ENCODE measurements around the gene EHD4. TPM values are rescaled to one million over a fixed set of nuclear protein-coding genes. Genes with fewer than 3 reads are reported as not detected.

The EHD4 gene
- total and polyA plus RNA-seq, 9 of the 15 experiments (the other 6 are each of a cell fraction or from before 2014, with no cell fraction given) = 0.89 to 10.3 (median 6.4) TPM

DNA sequence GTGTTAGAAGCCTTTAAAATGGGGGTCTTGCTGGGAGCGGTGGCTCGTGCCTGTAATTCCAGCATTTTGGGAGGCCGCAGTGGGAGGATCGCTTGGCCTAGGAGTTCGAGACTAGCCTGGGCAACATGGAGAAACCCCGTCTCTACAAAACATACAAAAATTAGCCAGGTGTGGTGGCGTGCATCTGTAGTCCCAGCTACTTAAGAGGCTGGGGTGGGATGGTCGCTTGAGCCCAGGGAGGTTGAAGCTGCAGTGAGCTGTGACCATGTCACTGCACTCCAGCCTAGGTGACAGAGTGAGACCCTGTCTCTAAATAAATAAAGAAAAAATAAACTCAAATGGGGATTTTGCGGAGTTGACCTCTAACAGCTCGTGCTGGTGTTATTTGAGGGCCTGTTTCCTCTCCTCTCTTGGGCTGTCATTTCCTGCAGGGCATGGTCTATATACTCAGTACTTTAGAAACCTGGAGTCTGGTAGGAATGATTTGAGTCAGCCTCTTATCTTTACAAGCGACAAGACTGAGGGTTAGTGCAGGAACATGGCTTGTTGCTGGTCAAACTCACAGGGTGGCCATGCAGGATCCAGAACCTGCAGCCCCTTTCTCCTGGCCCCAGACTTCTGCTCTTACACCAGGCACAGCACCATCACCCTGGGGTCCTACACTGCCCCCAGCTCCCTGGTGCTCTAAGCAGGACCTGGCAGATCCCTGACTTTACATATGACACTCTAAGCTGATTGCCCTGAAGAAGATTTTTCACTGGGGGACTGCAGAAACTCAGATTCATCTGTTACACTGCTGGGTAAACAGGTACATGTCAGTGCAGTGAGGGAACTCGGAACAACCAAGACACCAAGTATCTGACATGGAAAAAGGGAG is 15.1 kb downstream of the EHD4 start:
- ChIA-PET POLR2A (interaction anchor here (0.6 to 1.6 kb wide), 4 partner anchors 8 to 26 kb away, joined by 3 to 10 read pairs (median 4); partner anchors contain the start of gene EHD4), CTCF (ENCODE audit: low intra/inter-chr PET ratio) (no interaction called here)
- intact Hi-C loops (cut with micrococcal nuclease) (no loop called here), in situ Hi-C loops (cut with MboI) (no loop called here)
- Histone ChIP-seq H3K4me3 (no peak overlapping the region), H3K79me2 (ENCODE audit: control insufficient read depth, insufficient read depth, low read length) (no peaks in the 10 kb centered on the region), H3K27ac (ENCODE audit: extremely low read depth, low read depth, low read length) (no peak overlapping the region), H3K9ac (ENCODE audit: insufficient read depth in 1 of 2, low read depth in 2 of 2, low read length in 2 of 2) (peak overlapping the region in 1 of 2 experiments; percentile 54; a peak in 1 of 4 replicates), H3K9me1 (ENCODE audit: control insufficient read depth, insufficient read depth, low read length) (no peaks in the 10 kb centered on the region), H3K4me1 (replicated peaks in 1 of 2; ENCODE audit: control insufficient read depth in 2 of 2, insufficient read depth in 2 of 2, low read length in 2 of 2) (no peaks in the 10 kb centered on the region; a peak in 2 of 5 replicates), H2AFZ (ENCODE audit: low read depth, low read length) (no peak overlapping the region), H3K9me3 (replicated peaks; ENCODE audit: control insufficient read depth, insufficient read depth, low read depth, low read length) (no peaks in the 10 kb centered on the region), H3K36me3 (ENCODE audit: control insufficient read depth, insufficient read depth, low read length) (peaks cover 14% of the 10 kb centered on the region; the same call in 2 of the 3 replicates), H3K27me3 (ENCODE audit: control insufficient read depth in 2 of 2, insufficient read depth in 2 of 2, low read length in 2 of 2) (no peaks in the 10 kb centered on the region), H3K4me2 (ENCODE audit: insufficient read depth, low read length) (no peak overlapping the region), H4K20me1 (replicated peaks; ENCODE audit: control insufficient read depth, insufficient read depth, low read length) (no peaks in the 10 kb centered on the region; the same call in 1 of the 2 replicates)
- DNase-seq (ENCODE audit: extremely low read depth in 1 of 4, low spot score in 3 of 4) = no peak
- WGBS (ENCODE audit: insufficient coverage, low coverage, missing lambda C conversion rate) = 72% methylated on average over 12 of the region's 12 CpGs
- BruUV-seq (replicated peaks) = no TSS peak
- no peak; the same call in 1 of the 3 replicates for ATAC-seq
- FAIRE-seq = peak; percentile 19
- TF ChIP-seq ETV5 (CRISPR knock-in tag; IDR thresholded peaks at IDR 0.05; ENCODE audit: low read depth) (no peak), ZNF354B (CRISPR knock-in tag; IDR thresholded peaks at IDR 0.05) (no peak), GTF2A2 (tag; IDR thresholded peaks at IDR 0.05) (no peak), HSF4 (CRISPR knock-in tag; IDR thresholded peaks at IDR 0.05; ENCODE audit: borderline replicate concordance) (no peak), NEUROD1 (IDR thresholded peaks at IDR 0.05; ENCODE audit: borderline replicate concordance, low read depth, low read length, partially characterized antibody) (no peak), BACH1 (tag; IDR thresholded peaks at IDR 0.05) (no peak), ZNF41 (CRISPR knock-in tag; conservative IDR thresholded peaks at IDR 0.05) (no peak)

Data from K562 (cell line).